ENCODE results near the gene ZNF280D. TPM values are rescaled to one million over a fixed set of nuclear protein-coding genes. Genes with fewer than 3 reads are reported as not detected.

Gene ZNF280D
- total RNA-seq, 1 experiment from 2014 or later: 25.3 TPM

- intact Hi-C loops (cut with micrococcal nuclease): no loop called here
- POLR2A ChIA-PET: no interaction called here
- Histone ChIP-seq H3K36me3 (ENCODE audit: control insufficient read depth in 1 of 2, insufficient read depth in 2 of 2, low read length in 2 of 2) (no peaks in the 10 kb centered on the region), H4K20me1 (ENCODE audit: insufficient read depth) (no peaks in the 10 kb centered on the region), H3K27ac (ENCODE audit: low read depth, low read length) (no peak overlapping the region), H3K4me1 (ENCODE audit: control insufficient read depth in 1 of 2, insufficient read depth in 2 of 2, low read length in 2 of 2) (no peaks in the 10 kb centered on the region), H3K27me3 (ENCODE audit: insufficient read depth, low read length) (no peaks in the 10 kb centered on the region), H3K4me3 (replicated peaks in 1 of 2; ENCODE audit: low read depth in 1 of 2, low read length in 2 of 2) (no peak overlapping the region), H2AFZ (ENCODE audit: low read depth, low read length, poor library complexity, severe bottlenecking) (no peak overlapping the region), H3K4me2 (ENCODE audit: low read length) (no peak overlapping the region), H3K9ac (ENCODE audit: low read length) (no peak overlapping the region), H3K9me3 (ENCODE audit: control insufficient read depth in 1 of 2, insufficient read depth in 1 of 2, low read depth in 1 of 2, low read length in 2 of 2) (no peaks in the 10 kb centered on the region), H3K79me2 (ENCODE audit: insufficient read depth, low read length) (no peaks in the 10 kb centered on the region), H3K9me2 (ENCODE audit: insufficient read depth) (no peaks in the 10 kb centered on the region)
- CTCF ChIA-PET: no interaction called here
- RAD21 ChIA-PET (ENCODE audit: low non-redundant PET in 1 of 2, low total read pairs in 2 of 2, uncharacterized antibody in 2 of 2, unreplicated experiment in 2 of 2): no interaction called here
- DNase-seq (ENCODE audit: low read depth, low spot score): no peak
- BruUV-seq (replicated peaks): no TSS peak
- no peak for ATAC-seq
- TF ChIP-seq RAD21 (IDR thresholded peaks at IDR 0.05; ENCODE audit: low read depth) (no peak), EZH2 (IDR thresholded peaks at IDR 0.05) (no peak), EZH2phosphoT487 (IDR thresholded peaks at IDR 0.05; ENCODE audit: borderline replicate concordance) (no peak), CTCF (IDR thresholded peaks at IDR 0.05 in 2 of 3, conservative IDR thresholded peaks at IDR 0.05 in 1 of 3; ENCODE audit: borderline replicate concordance in 1 of 3, insufficient read depth in 1 of 3, low read depth in 2 of 3, low read length in 2 of 3) (no peak), CEBPB (IDR thresholded peaks at IDR 0.05; ENCODE audit: low read depth) (no peak), ZBTB33 (IDR thresholded peaks at IDR 0.05; ENCODE audit: extremely low read depth, insufficient replicate concordance, low read length) (no peak), EGR1 (IDR thresholded peaks at IDR 0.05; ENCODE audit: low read depth) (no peak), ZFX (IDR thresholded peaks at IDR 0.05) (no peak), TCF7L2 (IDR thresholded peaks at IDR 0.05; ENCODE audit: borderline replicate concordance, extremely low read depth, insufficient read depth, insufficient read length) (no peak), FOSL1 (IDR thresholded peaks at IDR 0.05; ENCODE audit: low read depth) (no peak)
Measured at GRCh38 chr15:56754772-56755370, 21.6 kb upstream of the ZNF280D start.
